ENCODE results near the gene INF2.

INF2 gene

GRCh38 chr14:104689881-104690711 is 678 bp downstream of the INF2 start:
- DNase-seq (ENCODE audit: low spot score): no peak

DNA sequence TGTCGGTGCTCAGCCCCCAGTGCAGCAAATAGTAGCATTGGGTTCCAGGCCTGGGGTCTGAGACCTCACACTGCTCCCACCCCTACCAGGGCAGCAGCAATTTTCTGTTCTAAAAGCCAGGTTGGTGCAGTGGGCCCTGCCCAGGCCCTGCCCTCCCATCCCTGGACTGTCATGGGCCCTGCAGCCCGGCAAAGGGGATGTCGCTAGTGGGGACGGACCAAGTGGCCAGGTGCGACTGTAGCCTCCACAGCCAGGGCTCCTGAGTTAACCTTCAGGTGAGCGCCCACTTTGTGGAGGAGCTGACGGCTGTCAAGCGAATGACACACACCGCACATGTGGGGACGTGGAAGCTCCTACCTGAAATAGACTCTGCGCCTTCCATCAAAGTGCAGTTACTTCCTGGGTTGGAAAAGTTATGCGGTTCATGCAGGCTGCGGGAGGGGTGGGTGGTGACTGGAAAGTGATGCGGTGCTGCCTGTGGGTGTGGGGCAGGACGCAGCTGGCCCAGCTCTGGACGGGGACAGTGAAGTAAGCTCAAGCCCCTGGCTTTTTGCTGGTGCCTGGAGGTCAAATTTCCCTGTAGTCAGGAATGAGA is 1.5 kb downstream of the INF2 start:
- DNase-seq (ENCODE audit: low spot score): no peak

GRCh38 chr14:104691546-104692260 is 2.3 kb downstream of the INF2 start:
- no peak for DNase-seq (ENCODE audit: low spot score)

- no peak for DNase-seq (ENCODE audit: low spot score)
These were observed 3.0 kb downstream of the INF2 start for GRCh38 chr14:104692261-104692938.

DNA sequence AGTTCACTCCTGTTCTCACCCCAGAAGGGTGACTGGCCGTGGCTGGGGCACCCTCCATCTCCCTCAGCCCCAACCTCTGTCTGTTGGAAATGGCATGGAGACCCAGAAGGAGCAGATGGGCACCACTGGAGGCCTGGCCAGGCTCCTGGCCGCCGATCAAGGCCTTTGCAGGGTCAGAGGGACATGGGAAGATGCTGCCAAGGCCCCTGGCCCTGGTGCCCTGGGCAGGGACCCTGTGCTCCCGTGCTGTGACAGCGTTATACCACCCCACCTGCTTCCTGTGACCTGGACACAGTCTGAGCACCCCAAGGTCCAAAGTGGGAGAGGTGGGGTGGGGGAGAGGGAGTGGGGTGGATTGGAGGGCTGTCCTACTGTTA is 3.5 kb downstream of the INF2 start:
- DNase-seq (ENCODE audit: low spot score): no peak

GRCh38 chr14:104693482-104694431 is 4.3 kb downstream of the INF2 start:
- no peak for DNase-seq (ENCODE audit: low spot score)

DNA sequence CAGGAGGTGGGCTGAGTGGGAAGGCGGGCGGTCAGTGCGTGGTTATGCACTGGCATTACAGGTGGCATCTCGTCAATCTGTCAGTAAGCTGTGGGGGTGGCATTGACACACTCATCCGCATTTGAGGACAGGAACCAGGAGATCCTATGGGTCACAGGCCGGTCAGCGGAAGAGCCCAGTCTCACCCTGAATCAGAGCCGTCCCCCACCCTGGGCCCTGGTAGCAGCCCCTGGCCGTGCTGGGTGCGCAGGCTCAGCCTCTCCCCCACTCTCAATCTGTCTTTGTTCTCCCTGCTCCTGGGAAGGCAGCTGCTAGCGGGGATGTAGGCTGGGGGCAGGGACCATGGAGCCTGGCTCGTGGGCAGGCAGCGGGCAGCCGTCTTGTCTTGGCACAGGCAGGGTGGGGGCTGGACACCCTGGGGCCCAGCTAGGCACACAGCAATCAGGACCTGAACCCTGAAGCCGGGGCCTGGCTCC is 5.1 kb downstream of the INF2 start:
- DNase-seq (ENCODE audit: low spot score): no peak

- DNase-seq (ENCODE audit: low spot score): peak; percentile 47
These were observed 5.7 kb downstream of the INF2 start for GRCh38 chr14:104694991-104695659.

- DNase-seq (ENCODE audit: low spot score): no peak
These were observed 6.2 kb downstream of the INF2 start for GRCh38 chr14:104695660-104696000.

DNA sequence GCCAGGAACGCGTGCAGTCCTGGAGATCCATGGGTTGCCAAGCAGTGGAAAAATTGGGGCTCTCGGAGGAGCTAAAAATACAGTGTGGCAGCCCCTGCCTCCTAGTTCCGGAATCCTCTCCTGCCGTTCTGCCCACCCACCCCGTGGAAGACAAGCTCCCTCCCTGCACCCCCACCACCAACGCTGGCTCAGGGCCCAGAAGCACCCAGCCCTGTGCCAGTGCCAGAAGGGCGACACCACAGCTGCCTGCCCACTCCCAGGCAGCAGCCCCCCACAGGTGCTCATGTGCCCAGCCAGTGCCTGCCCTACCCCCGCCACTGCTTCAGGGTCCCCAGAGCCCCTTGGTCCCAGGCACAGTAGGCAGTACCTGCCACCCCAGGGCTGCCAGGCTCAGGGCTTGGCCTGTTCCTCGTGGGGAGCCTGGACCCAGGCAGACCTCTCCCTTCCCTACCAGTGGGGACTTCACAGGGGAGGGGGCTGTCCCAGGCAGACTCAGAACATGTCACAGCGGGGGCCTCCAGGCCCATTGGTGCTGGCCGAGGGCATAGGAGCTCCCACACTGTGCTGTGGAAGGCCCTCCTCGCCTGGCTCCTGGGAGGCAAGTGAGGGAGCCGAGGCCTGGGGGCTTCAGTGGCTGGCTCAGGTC is 7.4 kb downstream of the INF2 start:
- DNase-seq (ENCODE audit: low spot score): no peak

DNA sequence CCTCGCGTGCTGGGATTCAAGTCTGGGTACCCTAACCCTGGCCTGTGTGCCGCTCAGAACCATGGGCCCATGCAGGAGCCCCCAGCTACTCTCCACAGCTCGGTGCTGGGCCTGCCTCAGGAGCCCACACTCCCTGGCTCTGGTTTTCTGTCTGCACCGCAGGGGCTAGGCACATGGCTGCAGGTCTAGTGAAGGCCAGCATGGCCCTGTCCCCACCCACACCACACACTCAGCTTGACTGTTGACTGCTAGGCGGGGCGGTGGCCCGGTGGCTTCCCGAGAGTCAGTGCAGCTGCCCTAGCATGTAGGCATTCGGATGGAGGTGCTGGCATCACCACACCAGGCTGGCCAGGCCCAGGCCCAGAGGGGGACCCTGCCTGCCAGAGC is 7.9 kb downstream of the INF2 start:
- DNase-seq (ENCODE audit: low spot score): no peak

- DNase-seq (ENCODE audit: low spot score): no peak
These were observed 8.6 kb downstream of the INF2 start for GRCh38 chr14:104697892-104698583.

DNA sequence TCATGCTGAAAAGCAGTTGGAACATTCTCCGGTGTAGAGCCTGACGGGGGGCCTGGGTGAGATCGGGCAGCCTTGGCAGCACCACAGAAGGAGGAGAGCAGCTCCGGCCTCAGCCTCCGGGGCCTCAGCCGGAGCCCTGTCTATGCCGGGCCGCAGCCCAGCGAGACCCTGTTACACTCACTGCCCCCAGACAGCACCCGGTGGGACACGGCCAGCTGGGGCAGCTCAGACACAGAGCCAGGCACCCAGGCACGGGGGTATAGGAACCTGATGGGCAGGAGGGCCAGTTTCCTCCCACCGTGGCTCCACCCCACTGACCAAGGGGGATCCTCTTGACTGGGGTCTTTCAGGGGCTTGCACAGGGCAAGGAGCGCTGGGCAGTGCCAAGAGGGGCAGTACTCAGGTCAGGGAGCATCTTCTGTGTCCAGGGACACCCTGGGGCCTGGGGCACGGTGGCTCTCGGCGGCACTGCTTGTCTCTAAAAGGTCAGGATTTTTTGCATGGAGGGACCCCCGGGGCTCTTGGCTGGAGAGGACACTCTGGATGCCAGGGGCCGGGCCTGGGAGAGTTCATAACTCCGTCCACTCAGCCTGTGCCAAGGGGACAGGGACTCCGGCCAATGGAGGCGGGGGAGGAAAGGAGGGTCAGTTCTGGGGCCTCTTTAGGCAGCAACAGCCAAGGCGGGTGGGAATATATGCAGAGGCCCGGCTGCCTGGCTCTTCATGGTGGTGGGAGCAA is 9.4 kb downstream of the INF2 start:
- DNase-seq (ENCODE audit: low spot score): no peak

DNA sequence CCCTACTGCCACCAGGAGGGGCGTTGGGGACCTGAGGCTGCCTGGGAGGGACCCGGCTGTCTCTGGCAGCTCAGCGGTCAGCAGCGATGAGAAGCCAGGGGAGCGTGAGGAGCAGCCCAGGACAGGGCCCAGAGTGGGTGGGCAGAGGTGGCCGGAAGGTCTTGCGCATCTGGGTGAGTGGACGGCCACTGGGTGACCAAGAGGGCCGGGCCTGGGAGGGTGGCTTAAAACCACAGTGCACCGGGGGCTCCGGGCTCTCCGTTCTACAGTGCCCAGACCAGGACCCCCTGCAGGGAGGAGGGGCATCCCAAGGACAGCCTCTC is 10.0 kb downstream of the INF2 start:
- no peak for DNase-seq (ENCODE audit: low spot score)

DNA sequence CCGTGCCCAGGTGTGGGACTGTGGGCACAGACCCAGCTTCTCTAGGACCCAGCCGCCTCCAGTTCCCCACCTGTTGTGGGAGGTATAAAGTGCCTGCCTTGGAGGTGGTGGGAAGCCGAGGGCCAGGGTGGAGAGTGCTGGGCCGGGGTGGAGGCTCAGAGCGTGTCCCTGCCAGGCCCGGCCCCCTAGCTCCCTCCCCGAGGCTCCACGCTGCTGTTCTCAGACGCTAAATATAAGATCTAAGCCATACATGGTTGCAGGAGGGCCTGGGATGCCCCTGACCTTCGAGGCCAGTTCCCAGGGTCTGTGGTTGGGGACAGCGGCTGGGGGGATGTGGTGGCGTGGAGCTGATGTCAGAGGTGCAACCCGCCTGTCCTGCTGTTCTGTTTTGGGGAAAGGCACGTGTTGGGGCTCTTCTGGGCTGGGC is 10.8 kb downstream of the INF2 start:
- no peak for DNase-seq (ENCODE audit: low spot score)

- no peak for DNase-seq (ENCODE audit: low spot score)
These were observed 11.4 kb downstream of the INF2 start for GRCh38 chr14:104700747-104701217.

DNA sequence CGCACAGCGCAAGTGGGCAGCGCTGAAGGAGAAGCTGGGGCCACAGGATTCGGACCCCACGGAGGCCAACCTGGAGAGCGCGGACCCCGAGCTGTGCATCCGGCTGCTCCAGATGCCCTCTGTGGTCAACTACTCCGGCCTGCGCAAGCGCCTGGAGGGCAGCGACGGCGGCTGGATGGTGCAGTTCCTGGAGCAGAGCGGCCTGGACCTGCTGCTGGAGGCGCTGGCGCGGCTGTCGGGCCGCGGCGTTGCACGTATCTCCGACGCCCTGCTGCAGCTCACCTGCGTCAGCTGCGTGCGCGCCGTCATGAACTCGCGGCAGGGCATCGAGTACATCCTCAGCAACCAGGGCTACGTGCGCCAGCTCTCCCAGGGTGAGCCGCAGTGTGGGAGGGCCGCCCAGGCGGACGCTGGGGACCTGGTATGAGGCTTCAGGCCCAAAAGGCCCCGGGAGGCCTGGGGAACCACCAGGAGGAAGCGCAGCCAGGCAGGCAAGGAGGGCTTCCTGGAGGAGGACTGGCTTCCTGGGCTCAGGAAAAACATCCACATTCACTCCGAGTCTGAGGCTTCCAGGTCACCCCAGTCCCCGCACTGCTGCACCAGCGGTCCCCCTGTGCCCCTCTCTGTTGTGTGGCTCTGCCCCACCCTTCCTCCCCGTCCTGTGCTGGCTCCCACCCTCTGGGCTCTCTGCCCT is 12.1 kb downstream of the INF2 start:
- no peak for DNase-seq (ENCODE audit: low spot score)

GRCh38 chr14:104702106-104702505 is 12.7 kb downstream of the INF2 start:
- no peak for DNase-seq (ENCODE audit: low spot score)
